SHP77 (cell line): Measurements from ENCODE around the gene IFT81.
"Not testable (repeated sequence)": the region's sequence is repeated elsewhere in the genome, so short reads cannot be mapped to it uniquely, and the experiment has no call there.

ENCODE experiments used
- DNase-seq, 2 experiments: peaks; one replicate each; lab custom pipeline; 2025; lab: John Stamatoyannopoulos, UW

IFT81 gene

GRCh38 chr12:110246636-110247339 lies 122.6 kb downstream of the IFT81 start:
- DNase-seq = no peak

DNA sequence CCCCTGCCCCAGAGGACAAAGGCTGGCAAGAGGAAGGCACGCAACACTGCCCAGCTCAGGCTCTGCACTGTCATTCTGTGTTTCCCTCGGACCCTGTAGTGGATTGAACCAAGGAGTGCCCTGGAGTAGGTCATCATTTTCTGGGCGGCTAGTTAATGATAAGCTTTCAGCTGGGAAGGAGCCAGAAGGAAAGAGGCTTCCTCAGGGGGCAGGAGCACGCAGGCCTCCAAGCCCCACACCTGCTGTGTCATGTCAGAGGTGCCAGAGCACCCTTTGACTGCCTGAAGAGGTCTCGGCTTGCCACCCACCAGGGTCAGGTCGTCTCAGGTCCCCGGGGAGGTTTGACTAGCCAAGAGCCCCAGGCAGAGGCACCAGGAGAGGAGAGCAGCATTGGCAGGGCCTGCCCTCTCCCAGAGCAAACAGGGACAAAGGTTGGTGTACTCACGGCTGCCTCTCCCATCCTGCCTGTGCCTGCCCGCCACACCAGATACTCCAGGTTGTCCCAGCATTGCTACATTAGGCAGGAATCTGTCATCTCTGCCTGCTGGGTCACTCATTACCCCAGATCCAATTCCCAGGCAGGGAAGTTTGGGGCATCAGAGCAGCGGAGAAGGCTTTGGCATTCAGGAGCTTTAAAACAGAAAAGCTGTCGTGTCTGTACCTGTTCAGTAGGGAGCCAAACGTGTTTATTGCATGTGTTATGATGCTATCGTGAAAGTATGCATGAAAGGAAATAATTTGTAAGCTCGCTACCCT lies 123.4 kb downstream of the IFT81 start:
- DNase-seq = no peak

DNA sequence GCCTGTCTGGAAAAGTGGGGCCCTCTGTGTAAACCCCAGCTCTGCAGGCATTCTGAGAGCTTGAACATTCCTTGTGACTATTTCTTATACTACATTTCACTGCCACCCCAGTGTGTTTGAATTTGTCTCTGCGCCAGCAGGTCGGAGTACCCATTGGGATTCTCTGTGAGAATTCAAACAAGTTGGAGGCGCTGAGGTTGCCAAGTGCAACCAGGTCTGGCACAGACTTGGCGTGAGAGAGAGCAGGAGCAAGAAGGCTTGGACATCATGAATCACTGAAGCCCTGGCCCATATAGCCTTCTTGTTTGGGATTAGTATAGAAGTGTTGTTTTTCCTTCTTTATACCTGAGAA lies 123.9 kb downstream of the IFT81 start:
- DNase-seq = no peak

- DNase-seq = no peak
Measured at GRCh38 chr12:110249105-110249504, 124.9 kb downstream of the IFT81 start.

- no peak for DNase-seq
Measured at GRCh38 chr12:110249716-110250225, 125.6 kb downstream of the IFT81 start.

GRCh38 chr12:110251381-110251780 lies 127.2 kb downstream of the IFT81 start:
- DNase-seq = no peak

DNA sequence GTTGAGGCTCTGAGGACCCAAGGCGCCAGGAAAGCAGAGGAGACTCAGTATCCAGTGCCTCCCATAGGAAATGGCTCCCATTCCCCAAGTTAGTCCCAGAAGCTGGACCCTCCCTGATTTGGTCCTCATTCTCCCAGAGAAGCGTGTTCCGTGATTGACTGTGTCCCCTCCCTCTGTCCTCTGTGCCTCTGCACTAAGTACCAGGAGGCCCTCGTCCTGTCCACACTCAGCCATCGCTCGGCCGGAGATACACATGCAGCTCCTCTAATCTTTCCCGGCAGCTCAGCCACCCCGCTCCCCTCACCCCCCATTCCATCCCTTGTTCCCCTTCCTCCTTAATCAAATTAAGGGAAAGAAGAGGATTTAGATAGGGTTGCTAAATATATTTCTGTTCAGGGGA lies 128.6 kb downstream of the IFT81 start:
- DNase-seq = no peak

DNA sequence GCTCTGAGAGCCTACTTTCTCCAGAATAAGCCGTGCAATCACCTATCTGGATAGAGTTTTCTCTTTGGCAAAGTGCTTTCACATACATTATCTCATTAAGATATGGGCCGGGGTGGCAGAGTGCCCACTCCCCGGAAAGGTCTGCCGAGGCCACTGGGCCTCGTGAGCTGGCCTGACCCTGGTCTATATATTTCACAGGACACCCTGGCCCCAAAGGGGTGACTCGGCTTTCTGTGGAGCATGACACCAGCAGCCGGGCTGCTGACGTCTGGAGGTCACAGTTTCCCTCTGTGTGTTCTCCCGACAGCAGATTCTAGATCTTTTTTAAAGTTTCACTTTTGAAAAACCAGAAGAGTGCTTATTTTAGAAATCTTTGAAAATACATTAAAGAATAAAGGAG lies 129.0 kb downstream of the IFT81 start:
- DNase-seq = no peak

GRCh38 chr12:110254971-110255540 lies 130.9 kb downstream of the IFT81 start:
- no peak for DNase-seq

GRCh38 chr12:110255890-110256456 lies 131.8 kb downstream of the IFT81 start:
- DNase-seq = not testable (repeated sequence)

GRCh38 chr12:110256780-110257431 lies 132.7 kb downstream of the IFT81 start:
- no peak for DNase-seq

GRCh38 chr12:110258466-110258865 lies 134.3 kb downstream of the IFT81 start:
- no peak for DNase-seq

- no peak for DNase-seq
Measured at GRCh38 chr12:110262442-110263388, 138.6 kb downstream of the IFT81 start.

DNA sequence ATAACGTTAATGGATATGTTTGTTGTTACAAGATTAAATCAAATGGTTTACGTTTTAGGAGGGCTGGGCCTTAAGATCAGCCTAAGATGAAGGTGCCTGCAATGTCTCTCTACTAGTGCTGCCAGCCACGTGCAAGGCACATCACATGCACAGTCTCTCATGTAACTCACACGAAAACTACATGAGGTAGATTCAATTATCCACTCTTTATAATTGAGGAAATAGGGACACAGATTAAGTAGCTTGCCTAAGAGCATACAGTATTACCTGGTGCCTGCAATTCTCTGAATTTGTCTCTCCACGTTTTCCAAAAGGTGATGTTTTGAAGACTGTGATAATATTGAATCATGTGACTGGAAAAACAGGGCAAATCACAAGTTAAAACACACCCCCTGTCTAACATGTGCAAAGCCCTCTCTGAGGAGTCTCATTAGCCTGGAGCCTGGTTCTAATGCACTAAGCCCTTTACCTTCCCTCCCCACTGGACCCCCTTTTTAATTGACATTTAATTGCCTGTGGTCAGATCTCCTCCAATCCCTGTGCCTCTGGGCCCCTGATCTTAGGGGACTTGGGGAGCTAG lies 142.3 kb downstream of the IFT81 start:
- no peak for DNase-seq

- DNase-seq = peak; percentile 19 to 58
Measured at GRCh38 chr12:110266980-110267620, 142.9 kb downstream of the IFT81 start.
